RWPE2 (cell line): ENCODE results near the gene TCF7L2.
"Not testable (repeated sequence)": the region's sequence is repeated elsewhere in the genome, so short reads cannot be mapped to it uniquely, and the experiment has no call there.

Experiments
- ATAC-seq: fragments of 200-7000 bp; cut with Tn5 transposase; 3 replicates; pipeline ENCODE4 v1.9.1; 2021; ENCODE audit warnings: low read depth
- DNase-seq: peaks from one replicate; pipeline ENCODE4 v3.0.0-alpha.2; 2020; ENCODE audit warnings: low spot score
- H3K27ac ChIP-seq: fragments of 450-650 bp; 2 replicates; pipeline ENCODE4 v1.5.1; 2017; ENCODE audit warnings: mild to moderate bottlenecking; ENCODE audit not compliant: poor library complexity, severe bottlenecking
- H3K27me3 ChIP-seq: fragments of 250-450 bp; sonication (Bioruptor Pico); 2 replicates; pipeline ENCODE4 v1.5.1; 2021; ENCODE audit warnings: mild to moderate bottlenecking, moderate library complexity; ENCODE audit not compliant: insufficient read depth, poor library complexity, severe bottlenecking
- H3K36me3 ChIP-seq: fragments of 250-450 bp; sonication (Bioruptor Pico); 2 replicates; pipeline ENCODE4 v1.5.1; 2020; ENCODE audit warnings: low read depth, mild to moderate bottlenecking, moderate library complexity
- H3K4me1 ChIP-seq: fragments of 250-450 bp; sonication (Bioruptor Pico); 2 replicates; pipeline ENCODE4 v1.5.1; 2021; ENCODE audit warnings: mild to moderate bottlenecking, moderate library complexity; ENCODE audit not compliant: insufficient read depth, poor library complexity, severe bottlenecking
- H3K4me3 ChIP-seq: fragments of 250-450 bp; sonication (Bioruptor Pico); 2 replicates; pipeline ENCODE4 v1.5.1; 2021; ENCODE audit warnings: mild to moderate bottlenecking, moderate library complexity; ENCODE audit not compliant: severe bottlenecking
- H3K9me3 ChIP-seq: fragments of 250-450 bp; sonication (Bioruptor Pico); 2 replicates; pipeline ENCODE4 v1.5.1; 2021; ENCODE audit warnings: mild to moderate bottlenecking, moderate library complexity; ENCODE audit not compliant: severe bottlenecking
- TF ChIP-seq, protein P1 (sequence below): fragments of 450-650 bp; IDR thresholded peaks from one replicate; pipeline ENCODE4 v1.5.1; 2017; ENCODE audit warnings: mild to moderate bottlenecking, moderate library complexity; ENCODE audit not compliant: poor library complexity, severe bottlenecking

Gene TCF7L2

GRCh38 chr10:113063043-113063967, 113.3 kb downstream of the TCF7L2 start:
- Histone ChIP-seq H3K27ac (no peak overlapping the region), H3K36me3 (no peaks in the 10 kb centered on the region), H3K4me3 (no peak overlapping the region), H3K27me3 (no peaks in the 10 kb centered on the region), H3K9me3 (no peaks in the 10 kb centered on the region), H3K4me1 (peaks cover 32% of the 10 kb centered on the region)
- ATAC-seq (no peak), DNase-seq (no peak)
- TF ChIP-seq, protein P1, sequence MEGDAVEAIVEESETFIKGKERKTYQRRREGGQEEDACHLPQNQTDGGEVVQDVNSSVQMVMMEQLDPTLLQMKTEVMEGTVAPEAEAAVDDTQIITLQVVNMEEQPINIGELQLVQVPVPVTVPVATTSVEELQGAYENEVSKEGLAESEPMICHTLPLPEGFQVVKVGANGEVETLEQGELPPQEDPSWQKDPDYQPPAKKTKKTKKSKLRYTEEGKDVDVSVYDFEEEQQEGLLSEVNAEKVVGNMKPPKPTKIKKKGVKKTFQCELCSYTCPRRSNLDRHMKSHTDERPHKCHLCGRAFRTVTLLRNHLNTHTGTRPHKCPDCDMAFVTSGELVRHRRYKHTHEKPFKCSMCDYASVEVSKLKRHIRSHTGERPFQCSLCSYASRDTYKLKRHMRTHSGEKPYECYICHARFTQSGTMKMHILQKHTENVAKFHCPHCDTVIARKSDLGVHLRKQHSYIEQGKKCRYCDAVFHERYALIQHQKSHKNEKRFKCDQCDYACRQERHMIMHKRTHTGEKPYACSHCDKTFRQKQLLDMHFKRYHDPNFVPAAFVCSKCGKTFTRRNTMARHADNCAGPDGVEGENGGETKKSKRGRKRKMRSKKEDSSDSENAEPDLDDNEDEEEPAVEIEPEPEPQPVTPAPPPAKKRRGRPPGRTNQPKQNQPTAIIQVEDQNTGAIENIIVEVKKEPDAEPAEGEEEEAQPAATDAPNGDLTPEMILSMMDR, result no peak

DNA sequence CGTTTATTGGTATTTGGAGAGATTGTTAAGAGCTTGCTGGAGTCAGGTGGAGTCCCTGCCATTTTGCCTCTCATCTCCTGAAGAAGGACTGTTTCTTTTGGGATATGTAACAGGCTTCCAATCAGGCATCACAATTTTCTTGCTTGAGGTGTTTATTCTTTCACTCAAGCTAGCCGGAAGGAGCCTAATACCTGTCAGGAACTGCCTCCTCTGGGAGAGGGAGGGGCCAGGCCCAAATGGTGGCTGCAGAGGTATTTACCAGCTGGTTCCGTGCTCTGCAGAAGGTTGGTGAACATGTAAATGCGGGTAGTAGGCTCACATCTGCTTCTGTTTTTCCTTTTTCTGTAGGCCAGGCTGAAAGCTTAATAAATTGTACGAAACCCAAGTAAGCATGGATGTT, 114.0 kb downstream of the TCF7L2 start:
- H3K27ac ChIP-seq, result no peak overlapping the region
- ATAC-seq (no peak), DNase-seq (no peak)
- no peaks in the 10 kb centered on the region for H3K36me3 ChIP-seq
- no peak overlapping the region for H3K4me3 ChIP-seq
- TF ChIP-seq, protein P1, result no peak
- H3K27me3 ChIP-seq, result no peaks in the 10 kb centered on the region
- peaks cover 25% of the 10 kb centered on the region for H3K4me1 ChIP-seq
- H3K9me3 ChIP-seq, result no peaks in the 10 kb centered on the region

- not testable (repeated sequence) for H3K4me3 ChIP-seq, H3K27ac ChIP-seq, H3K36me3 ChIP-seq, H3K27me3 ChIP-seq, H3K9me3 ChIP-seq, ATAC-seq, DNase-seq
- H3K4me1 ChIP-seq, result peaks cover 29% of the 10 kb centered on the region
These were observed 116.1 kb downstream of the TCF7L2 start for GRCh38 chr10:113066120-113066519.

GRCh38 chr10:113066561-113067312, 116.7 kb downstream of the TCF7L2 start:
- Histone ChIP-seq H3K4me1 (peaks cover 35% of the 10 kb centered on the region), H3K4me3 (no peak overlapping the region), H3K27ac (peak overlapping the region; percentile 67), H3K36me3 (no peaks in the 10 kb centered on the region), H3K9me3 (no peaks in the 10 kb centered on the region), H3K27me3 (no peaks in the 10 kb centered on the region)
- DNase-seq, result no peak
- TF ChIP-seq, protein P1, result no peak
- no peak for ATAC-seq

DNA sequence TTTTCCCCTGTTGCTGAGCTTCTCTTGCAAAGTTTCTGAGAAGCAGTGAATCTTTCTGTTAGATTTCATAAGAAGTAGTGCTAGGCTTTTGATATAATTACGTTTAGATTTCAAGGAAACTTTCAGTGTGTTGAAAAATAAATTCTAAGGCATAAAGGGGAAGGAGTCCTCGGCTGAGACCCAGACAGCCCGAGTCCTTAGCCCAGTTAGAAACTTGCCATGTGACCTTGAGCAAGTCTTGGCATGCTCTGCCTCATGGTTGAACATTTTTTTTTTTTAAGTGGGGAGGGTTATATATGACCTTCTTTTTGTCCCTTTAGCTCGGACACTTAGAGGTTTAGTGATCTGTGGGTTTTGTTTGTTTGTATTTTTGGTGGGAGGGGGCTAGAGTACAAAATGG, 117.5 kb downstream of the TCF7L2 start:
- Histone ChIP-seq H3K36me3 (no peaks in the 10 kb centered on the region), H3K27ac (peak overlapping the region; percentile 67), H3K4me3 (no peak overlapping the region), H3K4me1 (peaks cover 41% of the 10 kb centered on the region), H3K27me3 (no peaks in the 10 kb centered on the region), H3K9me3 (no peaks in the 10 kb centered on the region)
- no peak for ATAC-seq
- TF ChIP-seq, protein P1, result no peak
- DNase-seq, result no peak
